A549 (cell line): ENCODE data around the gene GYS2.
A peak's percentile ranks its signal among the peaks of the same experiment; 100 is the strongest.

Experiments used
- CHD4 ChIP-seq: fragments of 200-600 bp; sonication (generic); IDR thresholded peaks from 2 replicates; pipeline ENCODE4 v1.6.1; 2016; ENCODE audit warnings: antibody characterized with exemption, mild to moderate bottlenecking, borderline replicate concordance
- CTCF ChIP-seq: fragments of >200 bp; sonication (Bioruptor Twin); formaldehyde crosslinking; IDR thresholded peaks from 3 replicates; pipeline ENCODE4 v1.5.1; 2016
- HOXA7 ChIP-seq: fragments of 250-450 bp; sonication (Bioruptor Pico); IDR thresholded peaks from 2 replicates; pipeline ENCODE4 v1.5.0; 2020; ENCODE audit warnings: mild to moderate bottlenecking, moderate library complexity
- JUNB ChIP-seq: fragments of >200 bp; sonication (Bioruptor Twin); formaldehyde crosslinking; IDR thresholded peaks from 2 replicates; pipeline ENCODE4 v1.6.1; 2016
- KDM1A ChIP-seq: fragments of 200-600 bp; sonication (generic); IDR thresholded peaks from 2 replicates; pipeline ENCODE4 v1.6.1; 2016; ENCODE audit warnings: low read depth, mild to moderate bottlenecking
- MYC ChIP-seq: IDR thresholded peaks from 2 replicates; pipeline ENCODE4 v1.6.1; 2012; ENCODE audit warnings: mild to moderate bottlenecking, inconsistent platforms, low read length, improper control_type of control experiment, borderline replicate concordance
- NPAS2 ChIP-seq: fragments of 250-450 bp; sonication (Bioruptor Pico); IDR thresholded peaks from 2 replicates; pipeline ENCODE4 v1.8.0; 2022; ENCODE audit warnings: mild to moderate bottlenecking, moderate library complexity, borderline replicate concordance
- POLR2A ChIP-seq: IDR thresholded peaks from 2 replicates; pipeline ENCODE4 v1.6.1; 2012; ENCODE audit warnings: mild to moderate bottlenecking, low read length
- REST ChIP-seq: fragments of 200-600 bp; sonication (generic); IDR thresholded peaks from 2 replicates; pipeline ENCODE4 v1.6.1; 2016; ENCODE audit warnings: antibody characterized with exemption, mild to moderate bottlenecking, moderate library complexity

GRCh38 chr12:21526053-21526452 is 78.6 kb downstream of the GYS2 start, which contains the start of gene SPX:
- no peak for TF ChIP-seq NPAS2 (CRISPR knock-in tag)
- no peak for TF ChIP-seq CTCF
- TF ChIP-seq JUNB, result peak; percentile 24; the same call in 1 of the 2 replicates
- TF ChIP-seq HOXA7 (CRISPR knock-in tag), result no peak
- TF ChIP-seq MYC, result no peak
- no peak for TF ChIP-seq POLR2A
- no peak for TF ChIP-seq KDM1A
- TF ChIP-seq REST, result no peak
- TF ChIP-seq CHD4, result no peak
